Nephron progenitor cell (in vitro differentiated cells): ENCODE data around the gene DNMT3A.
"Not testable (repeated sequence)": the region's sequence is repeated elsewhere in the genome, so short reads cannot be mapped to it uniquely, and the experiment has no call there.

Source experiments
- DNase-seq: peaks from one replicate; pipeline ENCODE4 v3.0.0; 2021
- H3K27ac Mint-ChIP-seq: 2 replicates; pipeline ENCODE4 v1.8.0; 2021; ENCODE audit warnings: mild to moderate bottlenecking, moderate library complexity, mixed read lengths
- H3K27me3 Mint-ChIP-seq: 2 replicates; pipeline ENCODE4 v1.8.0; 2021; ENCODE audit warnings: mild to moderate bottlenecking, low read depth, mixed read lengths; ENCODE audit not compliant: poor library complexity
- H3K36me3 Mint-ChIP-seq: 2 replicates; pipeline ENCODE4 v1.8.0; 2021; ENCODE audit warnings: low read depth, mixed read lengths
- H3K4me1 Mint-ChIP-seq: 2 replicates; pipeline ENCODE4 v1.8.0; 2021; ENCODE audit warnings: mixed read lengths
- H3K4me3 Mint-ChIP-seq: 2 replicates; pipeline ENCODE4 v1.8.0; 2021; ENCODE audit warnings: mild to moderate bottlenecking, moderate library complexity, mixed read lengths
- H3K9me3 Mint-ChIP-seq: 2 replicates; pipeline ENCODE4 v1.8.0; 2021; ENCODE audit warnings: mild to moderate bottlenecking, moderate library complexity, mixed read lengths
- TF ChIP-seq, protein P1 (sequence below): fragments of 200-600 bp; sonication (generic); IDR thresholded peaks from 2 replicates; pipeline ENCODE4 v1.5.0; 2021; ENCODE audit warnings: antibody characterized with exemption

The DNMT3A gene

GRCh38 chr2:25215948-25216679 is 125.6 kb downstream of the DNMT3A start:
- Mint-ChIP-seq H3K4me3 (peak overlapping the region; percentile 75), H3K9me3 (no peaks in the 10 kb centered on the region), H3K36me3 (no peaks in the 10 kb centered on the region), H3K27me3 (peaks cover 3% of the 10 kb centered on the region), H3K27ac (no peak overlapping the region), H3K4me1 (peaks cover 26% of the 10 kb centered on the region)
- TF ChIP-seq, protein P1, sequence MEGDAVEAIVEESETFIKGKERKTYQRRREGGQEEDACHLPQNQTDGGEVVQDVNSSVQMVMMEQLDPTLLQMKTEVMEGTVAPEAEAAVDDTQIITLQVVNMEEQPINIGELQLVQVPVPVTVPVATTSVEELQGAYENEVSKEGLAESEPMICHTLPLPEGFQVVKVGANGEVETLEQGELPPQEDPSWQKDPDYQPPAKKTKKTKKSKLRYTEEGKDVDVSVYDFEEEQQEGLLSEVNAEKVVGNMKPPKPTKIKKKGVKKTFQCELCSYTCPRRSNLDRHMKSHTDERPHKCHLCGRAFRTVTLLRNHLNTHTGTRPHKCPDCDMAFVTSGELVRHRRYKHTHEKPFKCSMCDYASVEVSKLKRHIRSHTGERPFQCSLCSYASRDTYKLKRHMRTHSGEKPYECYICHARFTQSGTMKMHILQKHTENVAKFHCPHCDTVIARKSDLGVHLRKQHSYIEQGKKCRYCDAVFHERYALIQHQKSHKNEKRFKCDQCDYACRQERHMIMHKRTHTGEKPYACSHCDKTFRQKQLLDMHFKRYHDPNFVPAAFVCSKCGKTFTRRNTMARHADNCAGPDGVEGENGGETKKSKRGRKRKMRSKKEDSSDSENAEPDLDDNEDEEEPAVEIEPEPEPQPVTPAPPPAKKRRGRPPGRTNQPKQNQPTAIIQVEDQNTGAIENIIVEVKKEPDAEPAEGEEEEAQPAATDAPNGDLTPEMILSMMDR, result no peak
- peak; percentile 82 for DNase-seq

DNA sequence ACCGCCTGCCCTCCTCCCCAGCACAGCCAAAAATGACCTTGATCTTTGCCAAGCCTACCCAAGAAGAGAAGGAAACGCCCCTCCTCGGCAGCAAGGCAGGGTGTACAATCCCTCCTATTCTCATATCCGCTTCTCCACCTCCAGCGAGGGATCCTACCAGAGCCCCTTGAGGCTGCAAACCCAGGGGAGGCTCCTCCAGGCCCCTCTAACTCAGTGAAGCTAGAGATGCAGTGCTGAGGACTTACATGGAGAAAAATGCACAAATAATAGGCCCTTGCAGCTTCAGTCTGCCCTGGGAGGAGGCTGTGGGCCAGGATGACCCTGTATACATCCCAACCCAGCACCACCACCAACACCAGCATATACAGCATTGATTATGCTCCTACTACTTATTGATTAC is 126.5 kb downstream of the DNMT3A start:
- no peaks in the 10 kb centered on the region for H3K36me3 Mint-ChIP-seq
- peak overlapping the region; percentile 70 for H3K4me3 Mint-ChIP-seq

GRCh38 chr2:25213229-25213628 is 128.5 kb downstream of the DNMT3A start:
- peak overlapping the region; percentile 73 for H3K27ac Mint-ChIP-seq
- H3K27me3 Mint-ChIP-seq, result peaks cover 5% of the 10 kb centered on the region
- H3K9me3 Mint-ChIP-seq, result no peaks in the 10 kb centered on the region
- H3K4me3 Mint-ChIP-seq, result peak overlapping the region; percentile 2
- H3K4me1 Mint-ChIP-seq, result peaks cover 24% of the 10 kb centered on the region
- H3K36me3 Mint-ChIP-seq, result no peaks in the 10 kb centered on the region
- no peak for DNase-seq
- TF ChIP-seq, protein P1, result no peak

More for the DNA sequence above, 126.5 kb downstream of the DNMT3A start:
- TF ChIP-seq, protein P1, result no peak
- Mint-ChIP-seq H3K27me3 (peaks cover 3% of the 10 kb centered on the region), H3K4me1 (peaks cover 19% of the 10 kb centered on the region), H3K27ac (peak overlapping the region; percentile 64), H3K9me3 (no peaks in the 10 kb centered on the region)
- no peak for DNase-seq

DNA sequence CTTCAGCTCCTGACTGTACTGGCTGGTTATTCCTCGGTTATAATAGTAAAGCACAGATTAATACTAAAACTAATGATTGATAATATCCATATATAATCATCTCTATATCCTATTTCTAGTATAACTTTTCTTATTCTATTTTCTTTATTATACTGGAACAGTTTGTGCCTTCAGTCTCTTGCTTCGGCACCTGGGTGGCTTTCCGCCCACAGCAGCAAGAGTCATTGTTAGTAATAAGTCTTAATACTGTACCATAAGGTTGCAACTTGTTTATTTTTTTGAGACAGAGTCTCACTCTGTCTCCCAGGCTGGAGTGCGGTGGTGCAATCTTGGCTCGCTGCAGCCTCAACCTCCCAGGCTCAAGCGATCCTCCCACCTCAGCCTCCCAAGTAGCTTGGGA is 130.8 kb downstream of the DNMT3A start:
- not testable (repeated sequence) for H3K27me3 Mint-ChIP-seq, H3K36me3 Mint-ChIP-seq, DNase-seq, H3K27ac Mint-ChIP-seq, H3K9me3 Mint-ChIP-seq, H3K4me3 Mint-ChIP-seq
- peaks cover 24% of the 10 kb centered on the region for H3K4me1 Mint-ChIP-seq

- Mint-ChIP-seq H3K36me3 (no peaks in the 10 kb centered on the region), H3K27ac (no peak overlapping the region), H3K4me1 (peaks cover 12% of the 10 kb centered on the region), H3K4me3 (no peak overlapping the region), H3K9me3 (no peaks in the 10 kb centered on the region), H3K27me3 (peaks cover 3% of the 10 kb centered on the region)
- TF ChIP-seq, protein P1, result no peak
- DNase-seq, result no peak
Observed at GRCh38 chr2:25207078-25207545, 134.6 kb downstream of the DNMT3A start.

DNA sequence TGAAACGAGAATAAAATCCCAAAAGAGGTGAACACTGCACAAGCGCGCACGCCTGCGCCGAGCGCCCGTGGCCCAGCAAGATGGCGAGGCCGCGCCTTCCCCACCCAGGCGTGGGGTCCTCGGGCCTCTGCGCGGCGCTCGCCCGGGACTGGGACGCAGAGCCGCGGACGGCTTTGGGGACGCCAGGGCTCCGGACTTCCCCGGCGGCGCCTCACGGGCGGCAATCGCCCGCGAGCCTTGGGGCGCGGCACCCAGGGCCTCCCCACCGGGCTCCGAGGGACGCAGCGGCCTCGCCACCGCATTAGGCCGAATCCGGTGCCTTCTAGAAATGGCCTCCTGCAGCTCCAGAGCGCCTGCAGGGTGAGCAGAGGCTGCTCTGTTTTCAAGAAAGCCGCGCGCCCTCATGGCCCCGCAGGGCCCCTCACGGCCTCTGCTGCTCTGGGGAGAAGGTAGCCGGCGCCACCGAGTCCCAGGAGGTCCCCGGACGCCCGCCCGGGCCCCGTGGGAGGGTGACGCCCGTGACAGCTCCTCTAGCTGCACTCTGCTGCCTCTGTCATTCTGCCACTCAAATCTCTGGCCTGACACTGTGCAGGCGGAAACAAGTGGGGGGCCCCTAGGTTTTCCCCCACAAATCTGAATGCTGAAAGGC is 137.4 kb downstream of the DNMT3A start:
- no peak overlapping the region for H3K27ac Mint-ChIP-seq
- peaks cover 2% of the 10 kb centered on the region for H3K4me1 Mint-ChIP-seq
- no peaks in the 10 kb centered on the region for H3K36me3 Mint-ChIP-seq
- no peaks in the 10 kb centered on the region for H3K9me3 Mint-ChIP-seq
- no peak overlapping the region for H3K4me3 Mint-ChIP-seq
- no peak for DNase-seq
- H3K27me3 Mint-ChIP-seq, result peaks cover 9% of the 10 kb centered on the region
- TF ChIP-seq, protein P1, result no peak
